Mammary epithelial cell (primary cell): Measurements from ENCODE around the gene CHRNB1.

Experiments
- CTCF ChIP-seq, 2 donors: IDR thresholded peaks in 1 of 2; conservative IDR thresholded peaks in 1 of 2; 2 replicates each; pipeline ENCODE4 v1.5.1; 2011 to 2012; ENCODE audit warnings: inconsistent platforms in 2 of 2, low read length in 2 of 2, mild to moderate bottlenecking in 2 of 2, control low read depth in 1 of 2, low read depth in 1 of 2; ENCODE audit not compliant: insufficient read depth in 1 of 2; ENCODE audit errors: extremely low read depth in 1 of 2
- EZH2 ChIP-seq: IDR thresholded peaks from 2 replicates; pipeline ENCODE4 v1.6.1; 2012; ENCODE audit warnings: low read length, inconsistent platforms, borderline replicate concordance

- no peak for TF ChIP-seq CTCF (conservative IDR thresholded peaks at IDR 0.05 in 1 of 2, IDR thresholded peaks at IDR 0.05 in 1 of 2; ENCODE audit: extremely low read depth in 1 of 2, insufficient read depth in 1 of 2, low read depth in 1 of 2, low read length in 2 of 2)
- TF ChIP-seq EZH2 = no peak
These were observed 16.2 kb downstream of the CHRNB1 start for GRCh38 chr17:7460850-7461660.
